ENCODE data around the gene VPS16.

DNA sequence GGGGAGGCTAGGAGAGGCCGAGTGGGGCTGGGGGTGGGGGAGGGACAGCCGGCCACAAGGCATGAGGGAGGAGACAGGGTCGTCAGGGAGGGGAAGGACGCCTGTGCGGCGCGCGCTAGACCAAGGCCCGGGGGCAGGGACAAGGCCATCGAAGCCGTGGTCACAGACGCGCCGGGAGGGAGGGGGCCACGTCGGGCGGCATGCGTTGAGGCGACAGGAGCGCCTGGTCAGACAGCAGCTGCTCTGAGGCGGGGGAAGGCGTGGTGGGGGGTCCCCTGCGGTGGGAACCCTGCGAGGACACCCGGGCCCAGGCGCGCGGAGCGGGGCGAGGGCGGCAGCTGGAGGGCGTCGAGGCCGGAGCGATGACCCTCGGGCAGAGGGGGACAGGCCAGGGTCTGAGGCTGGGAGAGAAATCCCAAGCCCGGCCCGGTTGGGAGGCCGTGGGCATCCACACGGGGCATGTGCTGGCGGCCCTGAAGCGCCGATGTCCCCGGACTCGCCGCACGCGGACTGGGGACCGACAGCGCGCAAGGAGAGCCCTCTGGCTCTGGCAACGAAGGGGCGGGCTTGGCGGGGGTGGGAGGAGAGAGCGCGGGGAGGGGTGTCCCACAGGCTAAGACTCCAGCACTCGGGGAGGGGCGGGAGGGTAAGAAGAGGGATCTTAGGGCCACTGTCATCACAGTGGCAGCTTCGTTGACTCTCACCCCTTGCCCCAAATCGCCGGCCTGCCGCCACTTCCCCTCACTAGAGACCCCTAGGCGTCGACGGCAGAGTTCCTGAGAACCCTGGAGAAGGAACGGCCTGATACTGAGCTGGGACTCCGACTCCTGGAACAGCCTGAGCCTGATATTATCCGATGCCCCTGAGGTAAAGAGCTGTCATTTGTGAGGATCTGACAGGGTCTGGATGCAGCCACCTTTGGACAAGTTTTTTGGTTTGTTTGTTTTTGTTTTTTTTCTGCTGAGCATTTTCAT is 19.4 kb upstream of the VPS16 start:
- TF ChIP-seq, protein P1, sequence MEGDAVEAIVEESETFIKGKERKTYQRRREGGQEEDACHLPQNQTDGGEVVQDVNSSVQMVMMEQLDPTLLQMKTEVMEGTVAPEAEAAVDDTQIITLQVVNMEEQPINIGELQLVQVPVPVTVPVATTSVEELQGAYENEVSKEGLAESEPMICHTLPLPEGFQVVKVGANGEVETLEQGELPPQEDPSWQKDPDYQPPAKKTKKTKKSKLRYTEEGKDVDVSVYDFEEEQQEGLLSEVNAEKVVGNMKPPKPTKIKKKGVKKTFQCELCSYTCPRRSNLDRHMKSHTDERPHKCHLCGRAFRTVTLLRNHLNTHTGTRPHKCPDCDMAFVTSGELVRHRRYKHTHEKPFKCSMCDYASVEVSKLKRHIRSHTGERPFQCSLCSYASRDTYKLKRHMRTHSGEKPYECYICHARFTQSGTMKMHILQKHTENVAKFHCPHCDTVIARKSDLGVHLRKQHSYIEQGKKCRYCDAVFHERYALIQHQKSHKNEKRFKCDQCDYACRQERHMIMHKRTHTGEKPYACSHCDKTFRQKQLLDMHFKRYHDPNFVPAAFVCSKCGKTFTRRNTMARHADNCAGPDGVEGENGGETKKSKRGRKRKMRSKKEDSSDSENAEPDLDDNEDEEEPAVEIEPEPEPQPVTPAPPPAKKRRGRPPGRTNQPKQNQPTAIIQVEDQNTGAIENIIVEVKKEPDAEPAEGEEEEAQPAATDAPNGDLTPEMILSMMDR (IDR thresholded peaks at IDR 0.05): no peak
- TF ChIP-seq POLR2A (IDR thresholded peaks at IDR 0.05): no peak

Measured in gastroesophageal sphincter (tissue), 3 donors.